Measurements from ENCODE around the gene BMPER.

GRCh38 chr7:33900501-33900900, 4.8 kb upstream of the BMPER start:
- TF ChIP-seq TCF7 (IDR thresholded peaks at IDR 0.05; ENCODE audit: borderline replicate concordance) (no peak), CBFB (IDR thresholded peaks at IDR 0.05; ENCODE audit: low read depth) (no peak), CUX1 (IDR thresholded peaks at IDR 0.05; ENCODE audit: insufficient replicate concordance, low read depth, low read length) (no peak), NKRF (conservative IDR thresholded peaks at IDR 0.05) (no peak), CHD4 (IDR thresholded peaks at IDR 0.05) (no peak), HDAC2 (IDR thresholded peaks at IDR 0.05) (no peak), USF1 (IDR thresholded peaks at IDR 0.05; ENCODE audit: borderline replicate concordance, extremely low read length, insufficient read depth, low read depth, low read length) (no peak)
